ENCODE results near the gene KRT79.
"Not testable (repeated sequence)": the region's sequence is repeated elsewhere in the genome, so short reads cannot be mapped to it uniquely, and the experiment has no call there.

KRT79 gene

GRCh38 chr12:52860102-52860823 is 26.2 kb upstream of the KRT79 start:
- FAIRE-seq, result no peak

- no peak for FAIRE-seq
Observed at GRCh38 chr12:52857500-52857899, 23.4 kb upstream of the KRT79 start.

- FAIRE-seq, result no peak
Observed at GRCh38 chr12:52856787-52857186, 22.7 kb upstream of the KRT79 start.

- FAIRE-seq, result not testable (repeated sequence)
Observed at GRCh38 chr12:52856077-52856476, 22.0 kb upstream of the KRT79 start.

- no peak for FAIRE-seq
Observed at GRCh38 chr12:52851787-52852186, 17.7 kb upstream of the KRT79 start.

- FAIRE-seq, result no peak
Observed at GRCh38 chr12:52850681-52851080, 16.6 kb upstream of the KRT79 start.

- FAIRE-seq, result no peak
Observed at GRCh38 chr12:52849511-52849910, 15.4 kb upstream of the KRT79 start.

- FAIRE-seq, result no peak
Observed at GRCh38 chr12:52848661-52849255, 14.6 kb upstream of the KRT79 start, which contains the start of gene KRT78. TSS of gene KRT78 (minus strand) at chr12:52848994. CDS start at chr12:52848930, 64 bp downstream.

- no peak for FAIRE-seq
Observed at GRCh38 chr12:52847335-52848102, 13.4 kb upstream of the KRT79 start.

GRCh38 chr12:52846356-52846970 is 12.4 kb upstream of the KRT79 start:
- no peak for FAIRE-seq

GRCh38 chr12:52845946-52846345 is 11.8 kb upstream of the KRT79 start:
- FAIRE-seq, result no peak

- FAIRE-seq, result no peak
Observed at GRCh38 chr12:52844386-52844785, 10.3 kb upstream of the KRT79 start.

GRCh38 chr12:52839436-52840105 is 5.5 kb upstream of the KRT79 start:
- no peak for FAIRE-seq

- FAIRE-seq, result no peak
Observed at GRCh38 chr12:52838609-52839435, 4.7 kb upstream of the KRT79 start.

GRCh38 chr12:52837781-52838608 is 3.9 kb upstream of the KRT79 start:
- FAIRE-seq, result no peak

GRCh38 chr12:52837413-52837741 is 3.3 kb upstream of the KRT79 start:
- FAIRE-seq, result no peak

GRCh38 chr12:52836491-52837412 is 2.6 kb upstream of the KRT79 start:
- FAIRE-seq, result no peak

GRCh38 chr12:52836042-52836466 is 1.9 kb upstream of the KRT79 start:
- FAIRE-seq, result no peak

- no peak for FAIRE-seq
Observed at GRCh38 chr12:52835271-52836041, 1.3 kb upstream of the KRT79 start.
